CD4-positive, alpha-beta T cell treated with Interleukin-17A for 4 hours (primary cell): ENCODE data around the gene AFAP1.

Experiments used
- DNase-seq: peaks from one replicate; pipeline ENCODE4 v3.0.0-alpha.2; 2020; ENCODE audit warnings: mixed read lengths

The AFAP1 gene

GRCh38 chr4:7967501-7968261 lies 28.0 kb upstream of the AFAP1 start:
- no peak for DNase-seq

- no peak for DNase-seq
These were observed 27.4 kb upstream of the AFAP1 start for GRCh38 chr4:7967063-7967440.

- DNase-seq, result no peak
These were observed 26.8 kb upstream of the AFAP1 start for GRCh38 chr4:7966281-7967062.

- DNase-seq, result peak; percentile 52
These were observed 25.4 kb upstream of the AFAP1 start for GRCh38 chr4:7964890-7965662.

- DNase-seq, result peak; percentile 48
These were observed 24.8 kb upstream of the AFAP1 start for GRCh38 chr4:7964459-7964858.

GRCh38 chr4:7963691-7964090 lies 24.0 kb upstream of the AFAP1 start:
- no peak for DNase-seq

- no peak for DNase-seq
These were observed 23.2 kb upstream of the AFAP1 start for GRCh38 chr4:7962609-7963508.

- DNase-seq, result peak; percentile 27
These were observed 21.4 kb upstream of the AFAP1 start for GRCh38 chr4:7960790-7961655.

GRCh38 chr4:7960017-7960789 lies 20.5 kb upstream of the AFAP1 start:
- DNase-seq, result no peak

- no peak for DNase-seq
These were observed 19.4 kb upstream of the AFAP1 start for GRCh38 chr4:7959078-7959477.

- no peak for DNase-seq
These were observed 17.4 kb upstream of the AFAP1 start for GRCh38 chr4:7956934-7957656.

GRCh38 chr4:7956270-7956808 lies 16.7 kb upstream of the AFAP1 start:
- DNase-seq, result no peak

GRCh38 chr4:7955393-7955792 lies 15.7 kb upstream of the AFAP1 start:
- no peak for DNase-seq

GRCh38 chr4:7952615-7953014 lies 13.0 kb upstream of the AFAP1 start:
- no peak for DNase-seq

- DNase-seq, result no peak
These were observed 10.8 kb upstream of the AFAP1 start for GRCh38 chr4:7950301-7951092.

GRCh38 chr4:7949759-7950158 lies 10.1 kb upstream of the AFAP1 start:
- no peak for DNase-seq

- no peak for DNase-seq
These were observed 8.3 kb upstream of the AFAP1 start for GRCh38 chr4:7947927-7948326.

GRCh38 chr4:7945709-7946380 lies 6.2 kb upstream of the AFAP1 start:
- DNase-seq, result no peak
